GM23338 (cell line): Measurements from ENCODE around the gene UBALD2. TPM values are rescaled to one million over a fixed set of nuclear protein-coding genes. Genes with fewer than 3 reads are reported as not detected.

Experiments used
- ATAC-seq: fragments of 200-7000 bp; cut with Tn5 transposase; 3 replicates; pipeline ENCODE4 v1.9.1; 2020
- DNase-seq: peaks from one replicate; pipeline ENCODE4 v3.0.0-alpha.2; 2015; ENCODE audit warnings: low spot score
- H2AFZ ChIP-seq: fragments of 200-600 bp; sonication (generic); 2 replicates; pipeline ENCODE4 v1.8.0; 2016; ENCODE audit warnings: antibody characterized with exemption, mild to moderate bottlenecking, moderate library complexity
- H3F3A ChIP-seq: fragments of 200-600 bp; sonication (generic); replicated peaks from 2 replicates; pipeline ENCODE4 v1.8.0; 2017; ENCODE audit warnings: antibody characterized with exemption, mixed run types, low read depth
- H3K27ac ChIP-seq: fragments of 200-600 bp; sonication (generic); 2 replicates; pipeline ENCODE4 v1.6.1; 2016; ENCODE audit warnings: low read depth
- H3K27me3 ChIP-seq: fragments of 200-600 bp; sonication (generic); 2 replicates; pipeline ENCODE4 v1.8.0; 2016; ENCODE audit warnings: mild to moderate bottlenecking, mixed run types, moderate library complexity; ENCODE audit not compliant: insufficient read depth
- H3K36me3 ChIP-seq: fragments of 200-600 bp; sonication (generic); 2 replicates; pipeline ENCODE4 v1.8.0; 2016; ENCODE audit warnings: mild to moderate bottlenecking; ENCODE audit not compliant: insufficient read depth
- H3K4me1 ChIP-seq: fragments of 200-600 bp; sonication (generic); 2 replicates; pipeline ENCODE4 v1.8.0; 2016; ENCODE audit warnings: mild to moderate bottlenecking, moderate library complexity; ENCODE audit not compliant: insufficient read depth
- H3K4me2 ChIP-seq: fragments of 200-600 bp; sonication (generic); 2 replicates; pipeline ENCODE4 v1.7.1; 2017; ENCODE audit warnings: mixed run types
- H3K4me3 ChIP-seq: fragments of 200-600 bp; sonication (generic); 2 replicates; pipeline ENCODE4 v1.6.1; 2016; ENCODE audit warnings: mixed run types
- H3K79me2 ChIP-seq: fragments of 200-600 bp; sonication (generic); replicated peaks from 2 replicates; pipeline ENCODE4 v1.8.0; 2017; ENCODE audit warnings: mild to moderate bottlenecking; ENCODE audit not compliant: insufficient read depth
- H3K9me2 ChIP-seq: fragments of 200-600 bp; sonication (generic); 2 replicates; pipeline ENCODE4 v1.8.0; 2017; ENCODE audit not compliant: insufficient read depth
- H4K20me1 ChIP-seq: fragments of 200-600 bp; sonication (generic); replicated peaks from 2 replicates; pipeline ENCODE4 v1.8.0; 2017; ENCODE audit warnings: mild to moderate bottlenecking; ENCODE audit not compliant: insufficient read depth
- H3K27ac Mint-ChIP-seq: 2 replicates; pipeline ENCODE4 v1.8.0; 2020; ENCODE audit warnings: inconsistent platforms, mild to moderate bottlenecking, moderate library complexity, mixed read lengths
- H3K27me3 Mint-ChIP-seq: 3 replicates; pipeline ENCODE4 v1.8.0; 2022; ENCODE audit warnings: low read depth, mild to moderate bottlenecking, moderate library complexity, mixed read lengths, inconsistent platforms; ENCODE audit not compliant: insufficient read depth, poor library complexity
- H3K36me3 Mint-ChIP-seq: 3 replicates; pipeline ENCODE4 v1.8.0; 2021; ENCODE audit warnings: low read depth, mild to moderate bottlenecking, inconsistent platforms, moderate library complexity, mixed read lengths
- H3K4me1 Mint-ChIP-seq: 3 replicates; pipeline ENCODE4 v1.8.0; 2020; ENCODE audit warnings: mild to moderate bottlenecking, inconsistent platforms, mixed read lengths
- H3K4me3 Mint-ChIP-seq: 3 replicates; pipeline ENCODE4 v1.8.0; 2021; ENCODE audit warnings: moderate library complexity, mild to moderate bottlenecking, inconsistent platforms, mixed read lengths
- H3K9me3 Mint-ChIP-seq: 3 replicates; pipeline ENCODE4 v1.8.0; 2020; ENCODE audit warnings: moderate library complexity, mild to moderate bottlenecking, inconsistent platforms, mixed read lengths
- CREB1 ChIP-seq: fragments of 250-450 bp; sonication (Bioruptor Pico); IDR thresholded peaks from 2 replicates; pipeline ENCODE4 v1.5.0; 2020; ENCODE audit warnings: low read depth, mild to moderate bottlenecking, moderate library complexity
- EZH2 ChIP-seq: fragments of 200-600 bp; sonication (generic); IDR thresholded peaks from one replicate; pipeline ENCODE4 v1.8.0; 2017; ENCODE audit warnings: antibody characterized with exemption, mild to moderate bottlenecking, low read depth; ENCODE audit not compliant: unreplicated experiment
- EZH2phosphoT487 ChIP-seq: fragments of 200-600 bp; sonication (generic); IDR thresholded peaks from one replicate; pipeline ENCODE4 v1.8.1; 2018; ENCODE audit warnings: antibody characterized with exemption; ENCODE audit not compliant: unreplicated experiment
- JUNB ChIP-seq: IDR thresholded peaks from one replicate; pipeline ENCODE4 v1.6.1; 2016; ENCODE audit warnings: antibody characterized with exemption; ENCODE audit not compliant: unreplicated experiment
- NANOG ChIP-seq: IDR thresholded peaks from 2 replicates; pipeline ENCODE4 v1.6.1; 2016; ENCODE audit warnings: antibody characterized with exemption, borderline replicate concordance
- POLR2AphosphoS5 ChIP-seq: IDR thresholded peaks from 2 replicates; pipeline ENCODE4 v1.6.1; 2016; ENCODE audit warnings: antibody characterized with exemption, low read depth
- STAT1 ChIP-seq: IDR thresholded peaks from one replicate; pipeline ENCODE4 v1.6.1; 2016; ENCODE audit warnings: antibody characterized with exemption; ENCODE audit not compliant: unreplicated experiment
- ZNF114 ChIP-seq: fragments of 250-450 bp; sonication (Bioruptor Pico); IDR thresholded peaks from 2 replicates; pipeline ENCODE4 v1.5.0; 2020; ENCODE audit warnings: mild to moderate bottlenecking, moderate library complexity
- ZNF331 ChIP-seq: fragments of 250-450 bp; sonication (Bioruptor Pico); IDR thresholded peaks from 2 replicates; pipeline ENCODE4 v1.5.0; 2020; ENCODE audit warnings: low read depth, mild to moderate bottlenecking, moderate library complexity
- polyA plus RNA-seq: library from polyadenylated mRNA; unstranded; fragments of >200 nt; fragmentation: Nextera tagmentation; extraction: Ambion mirVana; gene quantifications from 2 replicates; pipeline ENCODE4 v1.2.1, GENCODE V29; 2016
- total RNA-seq: library from RNA; depleted of rRNA; stranded (reverse); fragments of >200 nt; shearing (Covaris generic); gene quantifications from 2 replicates; pipeline ENCODE4 v1.2.3, GENCODE V29; 2014
- TF ChIP-seq, protein P1 (sequence below): IDR thresholded peaks from 2 replicates; pipeline ENCODE4 v1.6.1; 2016; ENCODE audit warnings: antibody characterized with exemption
- TF ChIP-seq, protein P2 (sequence below), 2 experiments: fragments of 200-600 bp in 1 of 2; sonication (generic) in 1 of 2; conservative IDR thresholded peaks; 2 replicates each; pipeline versions ENCODE4 v1.5.1 to v1.6.1; 2016 to 2017; ENCODE audit warnings: antibody characterized with exemption in 2 of 2, low read depth in 2 of 2, mild to moderate bottlenecking in 2 of 2, moderate library complexity in 1 of 2
- TF ChIP-seq, protein P3 (sequence below): fragments of 250-450 bp; sonication (Bioruptor Pico); IDR thresholded peaks from 2 replicates; pipeline ENCODE4 v1.5.0; 2020; ENCODE audit warnings: mild to moderate bottlenecking, moderate library complexity
- TF ChIP-seq, protein P4 (sequence below): IDR thresholded peaks from one replicate; pipeline ENCODE4 v1.6.1; 2018; ENCODE audit warnings: antibody characterized with exemption; ENCODE audit not compliant: unreplicated experiment

Gene UBALD2
- total and polyA plus RNA-seq, 2 experiments from 2014 or later = 2.2 to 3.1 TPM

DNA sequence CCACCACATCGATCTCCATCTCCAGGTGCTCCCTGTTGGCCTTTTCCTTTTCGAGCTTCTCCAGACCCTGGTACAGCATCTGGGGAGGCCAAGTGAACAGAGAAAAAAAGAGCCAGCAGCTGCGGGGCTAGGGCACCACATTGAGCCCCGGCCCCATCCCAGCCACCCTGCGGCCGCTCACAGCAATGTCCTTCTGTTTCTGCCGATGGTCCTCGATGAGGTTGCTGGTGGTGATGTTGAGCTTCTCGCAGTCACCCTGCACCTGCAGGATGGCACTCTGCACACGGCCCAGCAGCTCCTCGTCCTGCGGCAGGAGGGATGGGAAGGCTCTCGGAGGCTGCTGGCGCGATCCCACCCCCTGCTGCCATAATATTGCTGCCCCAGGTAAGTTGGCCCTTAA lies 15.5 kb downstream of the UBALD2 start:
- no peak for DNase-seq
- no peaks in the 10 kb centered on the region for H3K27me3 ChIP-seq
- Mint-ChIP-seq H3K4me3 (no peak overlapping the region), H3K27me3 (peaks cover 4% of the 10 kb centered on the region), H3K36me3 (no peaks in the 10 kb centered on the region), H3K27ac (no peak overlapping the region), H3K4me1 (no peaks in the 10 kb centered on the region; the same call in 2 of the 3 replicates), H3K9me3 (no peaks in the 10 kb centered on the region)
- no peaks in the 10 kb centered on the region for H3K4me1 ChIP-seq
- H2AFZ ChIP-seq = no peak overlapping the region
- ATAC-seq = no peak
- H3K9me2 ChIP-seq = no peaks in the 10 kb centered on the region
- TF ChIP-seq, protein P1, sequence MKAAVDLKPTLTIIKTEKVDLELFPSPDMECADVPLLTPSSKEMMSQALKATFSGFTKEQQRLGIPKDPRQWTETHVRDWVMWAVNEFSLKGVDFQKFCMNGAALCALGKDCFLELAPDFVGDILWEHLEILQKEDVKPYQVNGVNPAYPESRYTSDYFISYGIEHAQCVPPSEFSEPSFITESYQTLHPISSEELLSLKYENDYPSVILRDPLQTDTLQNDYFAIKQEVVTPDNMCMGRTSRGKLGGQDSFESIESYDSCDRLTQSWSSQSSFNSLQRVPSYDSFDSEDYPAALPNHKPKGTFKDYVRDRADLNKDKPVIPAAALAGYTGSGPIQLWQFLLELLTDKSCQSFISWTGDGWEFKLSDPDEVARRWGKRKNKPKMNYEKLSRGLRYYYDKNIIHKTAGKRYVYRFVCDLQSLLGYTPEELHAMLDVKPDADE = no peak
- TF ChIP-seq EZH2 (no peak), NANOG (no peak), EZH2phosphoT487 (no peak), ZNF114 (no peak), JUNB (no peak), CREB1 (no peak), STAT1 (no peak), POLR2AphosphoS5 (no peak), ZNF331 (CRISPR knock-in tag) (no peak)
- TF ChIP-seq, protein P2, sequence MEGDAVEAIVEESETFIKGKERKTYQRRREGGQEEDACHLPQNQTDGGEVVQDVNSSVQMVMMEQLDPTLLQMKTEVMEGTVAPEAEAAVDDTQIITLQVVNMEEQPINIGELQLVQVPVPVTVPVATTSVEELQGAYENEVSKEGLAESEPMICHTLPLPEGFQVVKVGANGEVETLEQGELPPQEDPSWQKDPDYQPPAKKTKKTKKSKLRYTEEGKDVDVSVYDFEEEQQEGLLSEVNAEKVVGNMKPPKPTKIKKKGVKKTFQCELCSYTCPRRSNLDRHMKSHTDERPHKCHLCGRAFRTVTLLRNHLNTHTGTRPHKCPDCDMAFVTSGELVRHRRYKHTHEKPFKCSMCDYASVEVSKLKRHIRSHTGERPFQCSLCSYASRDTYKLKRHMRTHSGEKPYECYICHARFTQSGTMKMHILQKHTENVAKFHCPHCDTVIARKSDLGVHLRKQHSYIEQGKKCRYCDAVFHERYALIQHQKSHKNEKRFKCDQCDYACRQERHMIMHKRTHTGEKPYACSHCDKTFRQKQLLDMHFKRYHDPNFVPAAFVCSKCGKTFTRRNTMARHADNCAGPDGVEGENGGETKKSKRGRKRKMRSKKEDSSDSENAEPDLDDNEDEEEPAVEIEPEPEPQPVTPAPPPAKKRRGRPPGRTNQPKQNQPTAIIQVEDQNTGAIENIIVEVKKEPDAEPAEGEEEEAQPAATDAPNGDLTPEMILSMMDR (conservative IDR thresholded peaks at IDR 0.05; ENCODE audit: low read depth in 2 of 2) = no peak
- TF ChIP-seq, protein P3, sequence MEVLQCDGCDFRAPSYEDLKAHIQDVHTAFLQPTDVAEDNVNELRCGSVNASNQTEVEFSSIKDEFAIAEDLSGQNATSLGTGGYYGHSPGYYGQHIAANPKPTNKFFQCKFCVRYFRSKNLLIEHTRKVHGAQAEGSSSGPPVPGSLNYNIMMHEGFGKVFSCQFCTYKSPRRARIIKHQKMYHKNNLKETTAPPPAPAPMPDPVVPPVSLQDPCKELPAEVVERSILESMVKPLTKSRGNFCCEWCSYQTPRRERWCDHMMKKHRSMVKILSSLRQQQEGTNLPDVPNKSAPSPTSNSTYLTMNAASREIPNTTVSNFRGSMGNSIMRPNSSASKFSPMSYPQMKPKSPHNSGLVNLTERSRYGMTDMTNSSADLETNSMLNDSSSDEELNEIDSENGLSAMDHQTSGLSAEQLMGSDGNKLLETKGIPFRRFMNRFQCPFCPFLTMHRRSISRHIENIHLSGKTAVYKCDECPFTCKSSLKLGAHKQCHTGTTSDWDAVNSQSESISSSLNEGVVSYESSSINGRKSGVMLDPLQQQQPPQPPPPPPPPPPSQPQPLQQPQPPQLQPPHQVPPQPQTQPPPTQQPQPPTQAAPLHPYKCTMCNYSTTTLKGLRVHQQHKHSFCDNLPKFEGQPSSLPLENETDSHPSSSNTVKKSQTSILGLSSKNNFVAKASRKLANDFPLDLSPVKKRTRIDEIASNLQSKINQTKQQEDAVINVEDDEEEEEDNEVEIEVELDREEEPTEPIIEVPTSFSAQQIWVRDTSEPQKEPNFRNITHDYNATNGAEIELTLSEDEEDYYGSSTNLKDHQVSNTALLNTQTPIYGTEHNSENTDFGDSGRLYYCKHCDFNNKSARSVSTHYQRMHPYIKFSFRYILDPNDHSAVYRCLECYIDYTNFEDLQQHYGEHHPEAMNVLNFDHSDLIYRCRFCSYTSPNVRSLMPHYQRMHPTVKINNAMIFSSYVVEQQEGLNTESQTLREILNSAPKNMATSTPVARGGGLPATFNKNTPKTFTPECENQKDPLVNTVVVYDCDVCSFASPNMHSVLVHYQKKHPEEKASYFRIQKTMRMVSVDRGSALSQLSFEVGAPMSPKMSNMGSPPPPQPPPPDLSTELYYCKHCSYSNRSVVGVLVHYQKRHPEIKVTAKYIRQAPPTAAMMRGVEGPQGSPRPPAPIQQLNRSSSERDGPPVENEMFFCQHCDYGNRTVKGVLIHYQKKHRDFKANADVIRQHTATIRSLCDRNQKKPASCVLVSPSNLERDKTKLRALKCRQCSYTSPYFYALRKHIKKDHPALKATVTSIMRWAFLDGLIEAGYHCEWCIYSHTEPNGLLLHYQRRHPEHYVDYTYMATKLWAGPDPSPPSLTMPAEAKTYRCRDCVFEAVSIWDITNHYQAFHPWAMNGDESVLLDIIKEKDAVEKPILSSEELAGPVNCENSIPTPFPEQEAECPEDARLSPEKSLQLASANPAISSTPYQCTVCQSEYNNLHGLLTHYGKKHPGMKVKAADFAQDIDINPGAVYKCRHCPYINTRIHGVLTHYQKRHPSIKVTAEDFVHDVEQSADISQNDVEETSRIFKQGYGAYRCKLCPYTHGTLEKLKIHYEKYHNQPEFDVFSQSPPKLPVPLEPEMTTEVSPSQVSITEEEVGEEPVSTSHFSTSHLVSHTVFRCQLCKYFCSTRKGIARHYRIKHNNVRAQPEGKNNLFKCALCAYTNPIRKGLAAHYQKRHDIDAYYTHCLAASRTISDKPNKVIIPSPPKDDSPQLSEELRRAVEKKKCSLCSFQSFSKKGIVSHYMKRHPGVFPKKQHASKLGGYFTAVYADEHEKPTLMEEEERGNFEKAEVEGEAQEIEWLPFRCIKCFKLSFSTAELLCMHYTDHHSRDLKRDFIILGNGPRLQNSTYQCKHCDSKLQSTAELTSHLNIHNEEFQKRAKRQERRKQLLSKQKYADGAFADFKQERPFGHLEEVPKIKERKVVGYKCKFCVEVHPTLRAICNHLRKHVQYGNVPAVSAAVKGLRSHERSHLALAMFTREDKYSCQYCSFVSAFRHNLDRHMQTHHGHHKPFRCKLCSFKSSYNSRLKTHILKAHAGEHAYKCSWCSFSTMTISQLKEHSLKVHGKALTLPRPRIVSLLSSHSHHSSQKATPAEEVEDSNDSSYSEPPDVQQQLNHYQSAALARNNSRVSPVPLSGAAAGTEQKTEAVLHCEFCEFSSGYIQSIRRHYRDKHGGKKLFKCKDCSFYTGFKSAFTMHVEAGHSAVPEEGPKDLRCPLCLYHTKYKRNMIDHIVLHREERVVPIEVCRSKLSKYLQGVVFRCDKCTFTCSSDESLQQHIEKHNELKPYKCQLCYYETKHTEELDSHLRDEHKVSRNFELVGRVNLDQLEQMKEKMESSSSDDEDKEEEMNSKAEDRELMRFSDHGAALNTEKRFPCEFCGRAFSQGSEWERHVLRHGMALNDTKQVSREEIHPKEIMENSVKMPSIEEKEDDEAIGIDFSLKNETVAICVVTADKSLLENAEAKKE = no peak
- TF ChIP-seq, protein P4, sequence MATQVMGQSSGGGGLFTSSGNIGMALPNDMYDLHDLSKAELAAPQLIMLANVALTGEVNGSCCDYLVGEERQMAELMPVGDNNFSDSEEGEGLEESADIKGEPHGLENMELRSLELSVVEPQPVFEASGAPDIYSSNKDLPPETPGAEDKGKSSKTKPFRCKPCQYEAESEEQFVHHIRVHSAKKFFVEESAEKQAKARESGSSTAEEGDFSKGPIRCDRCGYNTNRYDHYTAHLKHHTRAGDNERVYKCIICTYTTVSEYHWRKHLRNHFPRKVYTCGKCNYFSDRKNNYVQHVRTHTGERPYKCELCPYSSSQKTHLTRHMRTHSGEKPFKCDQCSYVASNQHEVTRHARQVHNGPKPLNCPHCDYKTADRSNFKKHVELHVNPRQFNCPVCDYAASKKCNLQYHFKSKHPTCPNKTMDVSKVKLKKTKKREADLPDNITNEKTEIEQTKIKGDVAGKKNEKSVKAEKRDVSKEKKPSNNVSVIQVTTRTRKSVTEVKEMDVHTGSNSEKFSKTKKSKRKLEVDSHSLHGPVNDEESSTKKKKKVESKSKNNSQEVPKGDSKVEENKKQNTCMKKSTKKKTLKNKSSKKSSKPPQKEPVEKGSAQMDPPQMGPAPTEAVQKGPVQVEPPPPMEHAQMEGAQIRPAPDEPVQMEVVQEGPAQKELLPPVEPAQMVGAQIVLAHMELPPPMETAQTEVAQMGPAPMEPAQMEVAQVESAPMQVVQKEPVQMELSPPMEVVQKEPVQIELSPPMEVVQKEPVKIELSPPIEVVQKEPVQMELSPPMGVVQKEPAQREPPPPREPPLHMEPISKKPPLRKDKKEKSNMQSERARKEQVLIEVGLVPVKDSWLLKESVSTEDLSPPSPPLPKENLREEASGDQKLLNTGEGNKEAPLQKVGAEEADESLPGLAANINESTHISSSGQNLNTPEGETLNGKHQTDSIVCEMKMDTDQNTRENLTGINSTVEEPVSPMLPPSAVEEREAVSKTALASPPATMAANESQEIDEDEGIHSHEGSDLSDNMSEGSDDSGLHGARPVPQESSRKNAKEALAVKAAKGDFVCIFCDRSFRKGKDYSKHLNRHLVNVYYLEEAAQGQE = no peak
- H3F3A ChIP-seq = no peaks in the 10 kb centered on the region
- no peak overlapping the region for H3K4me2 ChIP-seq
- H4K20me1 ChIP-seq = no peaks in the 10 kb centered on the region
- H3K27ac ChIP-seq = no peak overlapping the region
- no peaks in the 10 kb centered on the region for H3K36me3 ChIP-seq
- H3K4me3 ChIP-seq = no peak overlapping the region
- no peaks in the 10 kb centered on the region for H3K79me2 ChIP-seq
